ENCODE measurements around the gene RANGAP1.

Gene RANGAP1

DNA sequence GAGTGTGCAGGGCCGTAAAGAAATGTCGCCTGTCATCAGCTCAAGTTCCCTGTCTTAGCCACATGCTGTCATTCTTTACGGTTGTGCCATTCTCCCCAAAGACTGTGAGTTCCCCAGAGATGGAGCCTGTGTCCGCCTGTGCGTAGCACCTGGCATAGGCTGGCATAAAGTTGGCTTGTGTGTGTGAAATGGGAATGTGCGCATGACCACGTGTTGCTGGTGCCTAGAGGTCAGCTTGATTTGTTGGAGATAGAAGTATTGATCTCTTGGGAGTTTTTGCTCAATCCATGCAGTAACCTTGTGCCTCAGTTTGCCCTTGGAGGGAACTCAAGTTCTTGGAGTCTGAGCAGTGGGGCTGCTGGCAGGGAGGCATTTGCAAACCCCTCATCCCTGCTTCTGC lies 54.6 kb downstream of the RANGAP1 start:
- DNase-seq: no peak

DNA sequence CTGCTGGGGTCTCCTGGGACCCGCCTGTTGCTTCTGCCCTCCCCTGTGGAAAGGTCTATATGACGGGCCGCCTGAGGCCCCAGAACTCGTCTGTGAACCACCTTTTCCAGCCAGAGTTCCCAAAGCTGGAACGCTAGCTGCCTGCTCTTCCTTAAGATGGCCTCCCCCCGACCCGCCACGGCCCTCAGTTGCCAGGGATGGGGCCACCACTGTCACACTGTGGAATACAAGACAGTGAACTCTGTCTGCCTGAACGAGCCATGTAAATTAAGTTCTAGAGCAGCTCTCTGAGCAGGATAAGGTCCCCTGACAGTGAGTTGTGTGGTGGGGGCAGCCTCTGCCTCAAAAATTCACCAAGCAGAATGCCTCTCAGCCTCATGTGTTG lies 55.6 kb downstream of the RANGAP1 start:
- no peak for DNase-seq

DNA sequence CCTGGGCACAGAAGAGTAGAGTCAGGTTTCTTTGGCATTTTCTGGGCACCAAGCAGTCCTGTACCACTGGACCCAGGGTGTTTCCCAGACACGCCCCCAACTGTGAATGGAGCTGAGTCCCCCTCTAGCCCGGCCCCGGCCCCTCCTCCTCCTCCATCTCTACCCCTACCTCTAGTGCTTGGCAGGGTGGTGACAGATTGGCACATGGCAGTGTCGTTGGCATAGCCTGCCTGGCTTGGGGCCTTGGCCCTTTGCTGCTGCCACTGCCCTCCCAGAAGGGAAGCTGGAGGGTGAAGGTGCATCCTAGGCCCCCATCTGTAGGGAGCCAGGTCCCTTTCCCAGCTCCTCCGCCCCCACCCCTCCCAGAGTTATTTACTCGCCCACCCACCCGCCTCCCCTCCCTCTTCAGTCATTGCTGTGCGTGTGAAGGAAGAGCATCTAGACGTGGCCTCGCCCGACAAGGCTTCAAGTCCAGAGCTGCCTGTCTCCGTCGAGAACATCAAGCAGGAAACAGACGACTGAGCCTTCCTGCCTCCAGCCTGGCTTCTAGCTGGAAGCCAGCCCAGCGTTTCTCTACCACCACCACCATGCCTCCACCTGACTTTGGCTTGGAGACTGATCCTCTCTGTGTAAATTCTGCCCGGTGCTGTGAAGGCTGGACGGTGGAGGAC lies 56.1 kb downstream of the RANGAP1 start:
- DNase-seq: no peak

DNA sequence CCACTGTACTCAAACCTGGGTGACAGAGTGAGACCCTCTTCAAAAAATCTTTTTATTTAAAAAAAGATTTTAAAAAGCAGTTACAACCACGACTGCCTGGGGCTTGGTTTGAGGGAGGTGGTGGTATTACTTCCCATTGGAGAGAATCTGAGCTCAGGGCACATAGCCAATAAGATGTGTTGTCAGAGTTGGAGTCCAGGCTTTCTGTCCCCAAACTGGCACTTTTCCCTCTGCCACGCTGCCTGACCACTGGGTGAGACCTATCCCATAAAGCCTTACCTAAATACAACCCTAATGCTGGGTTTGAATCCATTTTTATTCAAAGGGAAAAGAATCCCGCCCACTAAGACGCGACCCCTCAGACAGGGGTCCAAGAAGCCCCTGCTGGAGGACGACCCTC lies 56.8 kb downstream of the RANGAP1 start:
- DNase-seq: no peak

DNA sequence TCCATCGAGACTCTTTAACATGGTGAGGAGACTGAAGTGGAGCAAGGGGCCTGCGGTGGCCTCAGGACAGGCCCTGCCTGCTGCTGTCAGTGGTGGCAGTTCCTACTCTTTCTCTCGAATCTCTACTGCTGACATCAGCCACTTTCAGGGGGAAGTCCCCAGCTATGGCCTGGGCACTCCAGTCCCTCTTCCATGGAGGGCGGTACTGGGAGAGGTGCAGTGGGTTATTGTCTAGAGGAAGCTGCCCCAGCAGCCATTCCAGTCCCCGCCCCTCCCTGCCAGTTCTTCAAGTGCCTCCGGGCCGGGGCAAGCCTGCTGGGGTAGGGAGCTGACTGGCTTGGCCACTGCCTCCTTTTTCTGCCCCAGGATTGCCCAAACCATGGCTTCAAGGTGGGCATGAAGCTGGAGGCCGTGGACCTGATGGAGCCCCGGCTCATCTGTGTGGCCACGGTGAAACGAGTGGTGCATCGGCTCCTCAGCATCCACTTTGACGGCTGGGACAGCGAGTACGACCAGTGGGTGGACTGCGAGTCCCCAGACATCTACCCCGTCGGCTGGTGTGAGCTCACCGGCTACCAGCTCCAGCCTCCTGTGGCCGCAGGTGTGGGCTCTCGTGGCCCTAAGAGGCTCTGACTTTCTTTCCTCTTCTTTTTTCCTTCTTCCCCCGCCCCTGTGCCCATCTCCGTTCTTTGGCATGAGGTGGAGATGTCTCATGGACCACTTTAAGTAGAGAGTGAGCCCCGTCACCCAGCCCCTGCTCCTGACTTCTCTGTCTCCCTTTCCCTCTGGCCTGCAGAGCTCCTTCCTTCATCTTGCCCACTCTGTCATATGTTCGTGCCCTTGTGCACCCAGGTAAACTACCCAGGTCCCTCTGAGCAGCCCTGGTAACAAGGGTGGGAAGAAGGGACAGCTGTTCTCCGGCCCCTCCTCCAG lies 59.0 kb downstream of the RANGAP1 start:
- no peak for DNase-seq

DNA sequence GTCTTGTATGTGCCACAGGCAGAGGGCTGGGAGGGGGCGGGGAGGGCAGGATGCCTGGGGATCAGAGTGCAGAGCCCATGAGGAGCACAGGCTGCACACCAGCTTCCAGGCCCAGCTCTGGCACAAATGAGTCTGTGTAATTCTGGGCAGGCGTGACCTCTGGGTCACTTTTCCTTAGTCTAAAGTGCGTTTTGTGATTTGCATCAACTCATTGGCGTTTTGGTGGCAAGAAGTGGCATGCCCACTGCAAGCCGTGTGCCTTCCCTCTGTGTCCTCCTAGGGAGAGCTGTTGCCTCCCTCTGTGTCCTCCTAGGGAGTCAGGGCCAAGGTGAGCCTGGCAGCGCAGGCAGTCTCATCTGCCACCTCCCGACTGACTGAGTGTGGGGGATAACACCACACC lies 62.5 kb downstream of the RANGAP1 start:
- DNase-seq: no peak

DNA sequence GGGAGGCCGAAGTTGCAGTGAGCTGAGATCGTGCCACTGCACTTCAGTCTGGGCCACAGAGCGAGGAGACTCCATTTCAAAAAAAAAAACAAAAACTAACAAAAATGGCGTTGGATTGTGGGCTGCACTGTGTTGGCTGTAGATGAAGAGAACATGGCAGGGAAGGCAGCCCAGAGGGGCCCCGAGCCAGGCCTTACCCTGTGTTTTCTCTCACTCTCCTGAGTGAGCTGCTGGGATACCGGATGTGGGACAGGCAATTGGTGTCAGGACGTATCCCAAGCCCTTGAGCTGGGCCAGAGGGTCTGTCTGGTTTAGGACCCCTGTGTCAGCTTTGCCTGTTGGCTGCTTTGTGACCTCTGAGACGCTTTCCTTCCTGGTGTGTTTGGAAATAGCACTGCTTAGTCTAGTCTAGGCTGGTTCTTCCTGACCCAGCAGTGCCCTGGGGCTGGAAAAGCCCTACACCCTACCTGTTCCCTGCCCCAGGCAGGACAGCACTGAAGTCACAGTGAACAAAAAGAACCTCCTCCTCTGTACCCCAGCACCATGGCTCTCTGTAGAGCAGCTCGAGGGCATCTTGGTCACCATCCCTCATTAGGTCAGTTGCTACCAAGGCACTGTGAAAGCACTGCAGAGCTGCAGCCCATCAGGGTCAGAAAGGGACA lies 63.0 kb downstream of the RANGAP1 start:
- DNase-seq: no peak

DNA sequence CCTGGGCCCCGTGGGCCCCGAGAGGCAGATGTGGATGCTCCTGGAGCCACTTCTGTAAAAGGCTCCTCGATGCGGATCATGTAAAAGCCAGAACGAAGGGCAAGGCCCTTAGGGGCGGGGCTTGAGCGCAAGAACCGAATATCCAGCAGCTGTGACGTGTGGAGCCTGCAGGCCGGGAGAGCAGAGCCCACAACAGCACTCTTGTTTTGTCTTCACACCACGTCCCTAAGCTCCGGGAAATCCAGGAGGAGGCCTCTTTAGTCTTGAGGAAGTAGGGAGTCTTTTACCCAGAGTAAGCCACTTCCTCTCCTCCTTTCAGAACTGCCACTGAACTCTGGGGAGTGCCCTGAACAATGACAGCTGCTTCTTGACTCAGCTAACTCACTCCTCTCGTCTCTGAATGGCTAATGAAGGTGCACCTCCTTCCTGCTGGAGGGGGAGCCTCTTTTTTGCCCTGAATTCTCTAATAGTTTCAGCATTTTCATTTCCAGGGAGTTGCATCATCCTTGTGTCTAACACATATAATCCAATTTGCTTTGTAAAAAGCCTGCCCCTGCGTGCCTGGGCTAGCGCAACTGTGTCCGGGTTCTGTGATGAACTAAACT lies 68.3 kb downstream of the RANGAP1 start:
- no peak for DNase-seq

DNA sequence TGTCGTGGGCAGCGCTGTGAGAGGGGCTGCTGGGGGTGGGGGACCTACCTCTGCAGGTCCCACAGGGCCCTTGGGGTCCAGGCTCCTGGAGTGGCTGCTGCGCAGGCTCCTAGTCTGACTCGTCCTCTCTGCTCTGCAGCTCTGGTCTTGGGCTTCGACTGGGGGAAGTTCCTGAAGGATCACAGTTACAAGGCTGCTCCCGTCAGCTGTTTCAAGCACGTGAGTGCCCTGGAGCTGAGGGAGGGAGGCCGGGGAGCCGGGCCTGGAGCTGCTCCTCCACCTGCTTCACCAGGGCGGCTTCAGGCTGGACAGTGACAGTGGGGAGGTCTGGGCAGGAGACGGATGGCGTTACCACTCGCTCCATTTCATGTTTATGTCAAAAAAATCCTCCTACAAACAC lies 69.0 kb downstream of the RANGAP1 start:
- no peak for DNase-seq

DNA sequence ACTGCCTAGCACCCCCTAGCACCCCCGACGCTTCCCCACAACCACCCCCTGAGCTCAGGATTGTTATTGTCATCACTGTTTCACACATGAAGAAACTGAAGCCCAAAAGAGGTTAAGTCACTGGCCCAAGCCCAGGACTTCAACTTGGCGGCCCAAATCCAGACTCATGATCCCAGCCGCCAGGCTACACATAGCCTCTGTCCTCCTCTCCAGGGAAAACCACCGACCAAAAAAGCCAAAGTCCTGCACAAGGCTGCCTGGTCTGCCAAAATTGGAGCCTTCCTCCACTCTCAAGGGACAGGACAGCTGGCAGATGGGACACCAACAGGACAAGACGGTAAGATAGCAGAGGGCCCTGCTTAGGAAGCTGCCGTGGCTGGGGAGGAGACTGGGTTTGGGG lies 70.1 kb downstream of the RANGAP1 start:
- no peak for DNase-seq

DNA sequence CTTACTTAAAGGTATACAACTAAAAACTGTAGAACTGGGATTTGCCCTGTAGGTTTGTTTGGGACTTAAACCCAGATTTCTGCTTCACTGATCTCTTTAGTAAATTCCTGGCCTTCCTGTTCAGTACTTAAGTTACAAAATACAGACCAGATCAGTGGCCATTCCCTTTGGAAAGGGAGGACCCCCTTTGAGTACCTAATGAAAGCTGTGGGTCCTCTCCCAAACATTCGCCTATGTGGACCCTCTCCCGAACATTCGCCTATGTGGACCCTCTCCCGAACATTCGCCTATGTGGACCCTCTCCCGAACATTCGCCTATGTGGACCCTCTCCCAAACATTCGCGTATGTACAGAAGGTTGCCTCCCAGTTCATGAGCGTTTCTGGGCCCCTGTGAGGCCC lies 70.6 kb downstream of the RANGAP1 start:
- no peak for DNase-seq

DNA sequence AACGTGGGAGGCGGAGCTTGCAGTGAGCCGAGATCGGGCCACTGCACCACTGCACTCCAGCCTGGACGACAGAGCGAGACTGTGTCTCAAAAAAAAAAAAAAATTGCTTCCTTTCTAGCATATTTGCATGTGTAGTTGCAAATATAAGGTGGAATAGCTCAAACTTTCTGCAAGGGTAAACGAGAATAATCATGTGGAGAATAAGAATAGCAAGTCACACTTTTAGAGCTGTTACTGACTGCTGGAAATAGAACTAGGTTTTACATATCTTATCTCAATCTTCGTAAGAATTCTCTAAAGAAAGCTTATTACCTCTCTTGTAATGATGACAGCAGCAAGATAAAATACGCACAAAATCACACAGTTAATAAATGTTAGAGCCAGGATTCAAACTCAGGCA lies 79.3 kb downstream of the RANGAP1 start:
- DNase-seq: no peak

DNA sequence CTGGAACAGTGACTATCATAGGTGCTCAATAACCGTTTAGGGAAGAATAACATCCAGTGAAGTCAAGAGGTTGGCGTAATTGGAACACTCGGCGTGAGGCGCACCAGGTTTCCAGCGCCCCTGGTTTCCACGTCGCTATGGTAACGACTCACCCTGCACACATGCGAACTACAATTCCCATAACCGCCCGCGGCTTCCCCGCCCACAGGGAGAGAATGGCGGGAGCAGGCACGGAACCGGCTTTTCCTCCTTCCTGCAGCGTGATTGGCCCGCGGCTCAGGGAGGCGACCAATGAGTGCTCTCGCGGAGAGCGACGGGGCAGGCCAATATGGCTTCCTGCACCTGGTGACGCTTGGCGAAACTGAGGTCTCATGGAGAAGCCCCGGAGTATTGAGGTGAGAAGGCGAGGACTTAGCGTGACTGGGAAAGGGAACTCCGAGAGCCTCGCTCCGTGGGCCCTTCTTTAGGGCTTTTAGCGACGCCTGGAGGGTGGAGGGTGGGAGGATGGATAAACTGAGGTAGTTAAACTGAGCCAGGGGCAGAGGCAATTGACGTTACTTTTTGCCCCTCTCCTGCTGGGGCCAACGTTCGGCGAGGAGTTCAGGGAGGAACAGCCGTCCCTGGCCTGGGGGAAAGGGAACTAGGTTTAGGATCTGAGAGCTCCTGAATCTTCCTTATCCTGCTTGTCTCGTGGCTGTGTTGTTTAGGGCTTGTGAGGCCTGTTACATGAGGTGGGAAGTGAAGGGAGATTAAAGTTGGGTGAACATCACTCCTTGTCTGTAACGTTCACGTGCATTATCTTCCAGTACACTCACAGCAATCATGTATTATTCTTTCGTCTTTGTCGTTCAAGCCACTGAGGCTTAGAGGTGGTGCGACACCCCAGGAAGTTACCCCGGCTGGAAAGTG lies 80.7 kb downstream of the RANGAP1 start, which contains the start of gene L3MBTL2:
Gene L3MBTL2, plus strand, starts transcription at position 321 of the 909 bp plus-strand sequence. Its CDS starts 51 bp downstream, at position 372.
- DNase-seq: peak; percentile 91

DNA sequence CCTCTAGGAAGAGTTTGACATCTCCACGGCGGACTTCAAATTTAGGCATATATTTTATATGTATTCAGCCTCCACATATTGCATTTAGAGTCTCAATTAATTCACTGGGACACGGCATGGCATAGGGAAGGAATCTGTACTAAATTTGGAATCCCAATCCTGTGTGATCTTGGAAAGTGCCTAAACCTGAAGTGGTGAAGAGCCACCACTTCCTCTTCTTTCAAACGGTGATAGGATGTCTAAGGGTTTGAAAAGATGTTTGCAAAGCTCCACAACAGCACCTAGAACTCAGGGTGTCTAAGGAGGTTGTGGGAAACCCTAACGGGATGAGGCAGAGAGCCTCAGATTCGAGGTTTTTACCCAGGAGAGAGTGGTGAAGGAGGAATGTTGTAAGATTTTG lies 81.9 kb downstream of the RANGAP1 start:
- DNase-seq: no peak

DNA sequence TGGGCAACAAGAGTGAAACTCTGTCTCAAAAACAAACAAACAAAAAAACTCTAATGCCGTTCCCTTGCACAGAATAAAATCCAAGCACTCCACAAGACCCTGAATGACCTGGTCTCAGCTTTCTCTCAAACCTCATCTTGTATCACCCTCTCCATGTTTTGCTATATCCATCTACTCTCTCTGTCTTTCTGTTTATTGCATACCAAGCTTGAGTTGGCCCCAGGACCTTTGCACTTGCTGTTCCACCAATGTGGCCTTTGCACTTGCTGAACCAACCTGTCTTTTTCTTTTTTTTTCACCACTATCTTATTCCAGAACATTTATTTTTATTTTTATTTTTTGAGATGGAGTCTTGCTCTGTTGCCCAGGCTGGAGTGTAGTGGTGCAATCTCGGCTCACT lies 82.9 kb downstream of the RANGAP1 start:
- no peak for DNase-seq

DNA sequence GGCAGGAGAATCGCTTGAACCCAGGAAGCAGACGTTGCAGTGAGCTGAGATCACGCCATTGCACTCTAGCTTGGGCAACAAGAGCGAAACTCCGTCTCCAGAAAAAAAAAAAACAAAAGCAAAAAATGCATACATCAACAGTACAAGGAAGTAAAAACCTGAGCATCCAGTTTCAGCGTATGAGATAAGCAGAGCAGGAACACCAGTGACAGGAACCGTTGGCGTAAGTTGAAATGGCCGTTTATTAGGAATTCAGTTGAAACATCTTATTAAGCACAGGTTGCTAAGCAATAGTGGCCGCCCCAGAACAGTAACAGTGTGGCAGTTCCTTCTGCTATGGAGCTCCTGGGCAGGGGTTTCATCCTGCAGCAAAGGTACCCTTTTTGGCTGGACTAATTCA lies 84.8 kb downstream of the RANGAP1 start:
- no peak for DNase-seq

DNA sequence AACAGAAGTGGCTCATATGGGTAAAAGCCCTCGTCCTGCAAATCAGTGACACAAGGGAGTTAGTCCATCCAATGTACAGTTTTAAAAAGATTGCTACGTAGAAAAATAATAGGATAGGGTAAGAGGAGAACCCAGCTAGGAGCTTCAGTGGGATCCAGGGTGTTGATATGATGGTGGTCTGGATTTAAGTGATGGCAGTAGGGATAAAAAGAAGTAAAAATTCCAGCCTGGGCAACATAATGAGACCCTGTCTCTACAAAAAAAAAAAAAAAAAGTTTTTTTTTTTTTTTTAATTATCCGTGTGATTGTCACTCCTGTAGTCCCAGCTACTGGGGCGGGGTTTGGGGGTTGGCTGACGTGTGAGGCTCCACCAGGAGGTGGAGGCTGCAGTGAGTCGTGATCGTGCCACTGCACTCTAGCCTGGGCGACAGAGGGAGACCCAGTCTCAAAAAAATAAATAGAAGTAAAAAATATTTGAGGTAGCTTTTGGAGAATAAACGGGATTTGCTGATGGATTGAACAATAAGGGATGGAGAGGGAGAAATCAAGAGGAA lies 87.9 kb downstream of the RANGAP1 start:
- DNase-seq: peak; percentile 12

DNA sequence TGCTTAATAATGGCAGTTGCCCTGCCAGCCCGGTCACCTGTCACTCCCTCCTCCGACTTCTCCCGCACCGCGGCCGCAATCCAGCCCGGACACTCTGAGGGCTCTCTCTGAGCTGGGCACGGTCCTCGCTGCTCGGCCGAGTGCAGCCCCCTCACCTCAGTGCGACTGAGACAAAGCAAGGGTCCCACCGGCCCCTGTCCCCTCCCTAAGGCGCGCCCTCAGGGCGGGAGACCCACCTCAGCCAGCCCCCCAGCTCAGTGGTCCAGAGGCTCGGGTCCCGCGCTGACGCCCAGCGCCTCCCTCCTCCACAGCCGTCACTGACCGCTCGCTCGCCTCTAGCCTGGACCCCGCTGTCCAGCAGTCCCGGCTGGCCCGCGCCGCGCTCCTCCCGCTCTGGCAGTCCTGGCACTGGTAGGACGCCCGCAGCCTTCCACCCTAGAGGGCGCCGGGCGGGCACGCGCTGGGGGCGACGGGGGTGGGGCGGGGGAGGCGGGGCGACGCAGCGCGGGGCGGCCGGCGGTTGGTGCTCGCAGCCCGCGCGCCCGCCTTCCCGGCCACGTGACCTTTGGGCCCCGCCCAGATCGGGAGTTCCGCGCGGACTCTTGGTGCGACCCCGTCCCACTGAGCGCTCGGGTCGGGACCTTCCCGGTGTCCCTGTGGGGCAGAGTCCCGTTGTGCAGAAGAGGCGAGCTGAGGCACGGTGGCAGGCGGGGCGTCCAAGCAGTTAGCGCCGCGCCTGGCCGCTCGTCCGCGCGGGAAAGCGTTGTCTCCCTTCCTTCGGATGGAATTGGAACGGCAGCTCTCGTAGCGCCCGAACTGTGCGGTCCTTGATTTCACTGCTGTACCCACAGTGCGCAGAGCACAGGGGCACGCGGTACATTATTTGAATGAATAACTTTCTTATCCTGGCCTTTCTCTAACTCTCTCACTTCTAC lies 88.7 kb downstream of the RANGAP1 start:
- DNase-seq: peak; percentile 40

All from NCI-H446 treated with DMSO at 0.1 percent for 48 hours (cell line).